Naive thymus-derived CD4-positive, alpha-beta T cell (primary cell): ENCODE results near the gene SYNE2. TPM values are rescaled to one million over a fixed set of nuclear protein-coding genes. Genes with fewer than 3 reads are reported as not detected.

Experiments used
- ATAC-seq: fragments of 150-1000 bp; cut with Tn5 transposase; 2 replicates; pipeline ENCODE4 v1.10.0; 2021; ENCODE audit warnings: mild to moderate bottlenecking, moderate library complexity
- CTCF ChIA-PET: fragments of 350-600 bp; sonication (Branson Sonifier 250); formaldehyde crosslinking; loops from one replicate; lab custom pipeline; 2021; ENCODE audit warnings: antibody characterized with exemption; lab: Charles Lee
- POLR2A ChIA-PET: fragments of 350-600 bp; sonication (Branson Sonifier 250); formaldehyde crosslinking; loops from one replicate; lab custom pipeline; 2021; ENCODE audit warnings: antibody characterized with exemption, inconsistent platforms; lab: Charles Lee
- DNase-seq, 9 donors: peaks; one replicate each; pipeline versions ENCODE4 v3.0.0 to v3.0.0-alpha.2; 2020 to 2022; ENCODE audit warnings: mixed read lengths in 1 of 9
- H3K27ac ChIP-seq: one replicate; pipeline ENCODE4 v1.7.0; 2013; ENCODE audit warnings: mild to moderate bottlenecking, low read depth, low read length, moderate library complexity
- H3K27me3 ChIP-seq, 2 donors: one replicate each; pipeline ENCODE4 v1.7.0; 2013; ENCODE audit warnings: low read length in 2 of 2, mild to moderate bottlenecking in 2 of 2, moderate library complexity in 2 of 2; ENCODE audit not compliant: control insufficient read depth in 2 of 2, insufficient read depth in 2 of 2
- H3K36me3 ChIP-seq, 3 experiments: 1 replicate in 2 of 3; 2 replicates in 1 of 3; pipeline ENCODE4 v1.7.0; 2013; ENCODE audit warnings: low read length in 3 of 3, mild to moderate bottlenecking in 3 of 3, moderate library complexity in 1 of 3; ENCODE audit not compliant: insufficient read depth in 3 of 3, control insufficient read depth in 2 of 3
- H3K4me1 ChIP-seq, 2 donors: one replicate each; pipeline ENCODE4 v1.7.0; 2013; ENCODE audit warnings: low read length in 2 of 2, mild to moderate bottlenecking in 2 of 2, moderate library complexity in 1 of 2; ENCODE audit not compliant: control insufficient read depth in 2 of 2, insufficient read depth in 2 of 2
- H3K4me3 ChIP-seq: 2 replicates; pipeline ENCODE4 v1.7.0; 2013; ENCODE audit warnings: mild to moderate bottlenecking, low read length
- H3K9me3 ChIP-seq, 3 experiments: 1 replicate in 2 of 3; 2 replicates in 1 of 3; pipeline ENCODE4 v1.7.0; 2013; ENCODE audit warnings: low read length in 3 of 3; ENCODE audit not compliant: control insufficient read depth in 2 of 3
- H3K27ac Mint-ChIP-seq, 9 donors: one replicate each; pipeline ENCODE4 v1.8.0; 2020 to 2022; ENCODE audit warnings: mixed read lengths in 9 of 9, mild to moderate bottlenecking in 8 of 9, moderate library complexity in 5 of 9, inconsistent platforms in 2 of 9
- H3K27me3 Mint-ChIP-seq, 5 donors: one replicate each; pipeline ENCODE4 v1.8.0; 2021 to 2022; ENCODE audit warnings: mixed read lengths in 5 of 5, mild to moderate bottlenecking in 1 of 5
- H3K36me3 Mint-ChIP-seq, 5 donors: one replicate each; pipeline ENCODE4 v1.8.0; 2020 to 2022; ENCODE audit warnings: mixed read lengths in 5 of 5, mild to moderate bottlenecking in 3 of 5, inconsistent platforms in 1 of 5
- H3K4me1 Mint-ChIP-seq, 7 donors: one replicate each; pipeline ENCODE4 v1.8.0; 2020 to 2022; ENCODE audit warnings: mixed read lengths in 7 of 7, mild to moderate bottlenecking in 3 of 7, inconsistent platforms in 1 of 7
- H3K4me3 Mint-ChIP-seq, 10 donors: one replicate each; pipeline ENCODE4 v1.8.0; 2020 to 2022; ENCODE audit warnings: mild to moderate bottlenecking in 10 of 10, mixed read lengths in 10 of 10, moderate library complexity in 6 of 10, inconsistent platforms in 2 of 10
- H3K9me3 Mint-ChIP-seq, 11 donors: one replicate each; pipeline ENCODE4 v1.8.0; 2020 to 2022; ENCODE audit warnings: mixed read lengths in 11 of 11, mild to moderate bottlenecking in 4 of 11, inconsistent platforms in 1 of 11, moderate library complexity in 1 of 11
- intact Hi-C, 2 donors: fragments of 100-400 bp; cut with micrococcal nuclease; formaldehyde crosslinking; loops; one replicate each; pipeline ENCODE4 v1.15.1; 2023
- polyA plus RNA-seq, 2 donors: library from polyadenylated mRNA; unstranded; fragments of 300-500 nt; fragmentation: Illumina TruSeq; gene quantifications; one replicate each; pipeline ENCODE4 v1.2.3, GENCODE V29; 2021
- total RNA-seq, 6 experiments: library from RNA in 5 of 6; stranded (reverse) in 5 of 6; gene quantifications; 1 replicate in 5 of 6; 2 replicates in 1 of 6; pipeline ENCODE4 v1.2.3 and lab custom pipeline; 2021 to 2026

Gene SYNE2
- total and polyA plus RNA-seq, 7 experiments from 2014 or later, result 22.4 to 170 (median 139) TPM

GRCh38 chr14:64191756-64192155 lies 339.0 kb downstream of the SYNE2 start:
- CTCF ChIA-PET, result no interaction called here
- H3K36me3 ChIP-seq, result peaks cover 0 to 39% (median 22%) of the 10 kb centered on the region in 3 experiments

GRCh38 chr14:64193821-64194220 lies 341.0 kb downstream of the SYNE2 start:
- no peaks in the 10 kb centered on the region for H3K27me3 Mint-ChIP-seq
- H3K9me3 ChIP-seq, result no peaks in the 10 kb centered on the region
- CTCF ChIA-PET, result no interaction called here
- H3K27ac Mint-ChIP-seq, result peak overlapping the region in 6 of 9 donors; percentile 36 to 80 (median 56)
- H3K36me3 Mint-ChIP-seq, result peaks cover 11 to 68% (median 35%) of the 10 kb centered on the region in 5 donors
- peaks cover 21 to 46% (median 39%) of the 10 kb centered on the region in 7 donors for H3K4me1 Mint-ChIP-seq
- peaks cover 0 to 24% (median 11%) of the 10 kb centered on the region in 3 experiments for H3K36me3 ChIP-seq
- intact Hi-C loops, result no loop called here
- DNase-seq (no peak), ATAC-seq (no peak)
- peaks cover 0 to 7% of the 10 kb centered on the region in 2 donors for H3K4me1 ChIP-seq
- H3K27me3 ChIP-seq, result no peaks in the 10 kb centered on the region
- H3K9me3 Mint-ChIP-seq, result no peaks in the 10 kb centered on the region
- H3K27ac ChIP-seq, result no peak overlapping the region
- H3K4me3 Mint-ChIP-seq, result no peak overlapping the region
- no peak overlapping the region for H3K4me3 ChIP-seq
- POLR2A ChIA-PET, result no interaction called here

More at GRCh38 chr14:64191756-64192155, 339.0 kb downstream of the SYNE2 start:
- H3K27ac Mint-ChIP-seq, result peak overlapping the region in 1 of 9 donors; percentile 22
- H3K27me3 ChIP-seq, result no peaks in the 10 kb centered on the region
- peaks cover 17 to 35% (median 32%) of the 10 kb centered on the region in 7 donors for H3K4me1 Mint-ChIP-seq
- intact Hi-C loops, result no loop called here
- ATAC-seq, result no peak
- no peak overlapping the region for H3K4me3 ChIP-seq
- no peaks in the 10 kb centered on the region for H3K9me3 Mint-ChIP-seq
- peaks cover 17 to 70% (median 46%) of the 10 kb centered on the region in 5 donors for H3K36me3 Mint-ChIP-seq
- no peak overlapping the region for H3K27ac ChIP-seq
- POLR2A ChIA-PET, result no interaction called here
- H3K4me1 ChIP-seq, result peaks cover 0 to 7% of the 10 kb centered on the region in 2 donors
- H3K4me3 Mint-ChIP-seq, result no peak overlapping the region
- H3K27me3 Mint-ChIP-seq, result no peaks in the 10 kb centered on the region
- no peak for DNase-seq
- H3K9me3 ChIP-seq, result no peaks in the 10 kb centered on the region

- peaks cover 0 to 7% of the 10 kb centered on the region in 2 donors for H3K4me1 ChIP-seq
- CTCF ChIA-PET, result no interaction called here
- no peaks in the 10 kb centered on the region for H3K27me3 ChIP-seq
- Mint-ChIP-seq H3K4me3 (peak overlapping the region in 2 of 10 donors; percentile 3 to 37), H3K9me3 (no peaks in the 10 kb centered on the region), H3K36me3 (peaks cover 11 to 69% (median 35%) of the 10 kb centered on the region in 5 donors), H3K27ac (peak overlapping the region in 8 of 9 donors; percentile 36 to 80 (median 64)), H3K27me3 (no peaks in the 10 kb centered on the region), H3K4me1 (peaks cover 22 to 46% (median 39%) of the 10 kb centered on the region in 7 donors)
- POLR2A ChIA-PET, result no interaction called here
- peaks cover 0 to 18% (median 11%) of the 10 kb centered on the region in 3 experiments for H3K36me3 ChIP-seq
- ATAC-seq, result no peak
- no peak overlapping the region for H3K27ac ChIP-seq
- intact Hi-C loops, result no loop called here
- no peaks in the 10 kb centered on the region for H3K9me3 ChIP-seq
- H3K4me3 ChIP-seq, result no peak overlapping the region
- DNase-seq, result no peak
These were observed 341.6 kb downstream of the SYNE2 start for GRCh38 chr14:64194404-64194803.

DNA sequence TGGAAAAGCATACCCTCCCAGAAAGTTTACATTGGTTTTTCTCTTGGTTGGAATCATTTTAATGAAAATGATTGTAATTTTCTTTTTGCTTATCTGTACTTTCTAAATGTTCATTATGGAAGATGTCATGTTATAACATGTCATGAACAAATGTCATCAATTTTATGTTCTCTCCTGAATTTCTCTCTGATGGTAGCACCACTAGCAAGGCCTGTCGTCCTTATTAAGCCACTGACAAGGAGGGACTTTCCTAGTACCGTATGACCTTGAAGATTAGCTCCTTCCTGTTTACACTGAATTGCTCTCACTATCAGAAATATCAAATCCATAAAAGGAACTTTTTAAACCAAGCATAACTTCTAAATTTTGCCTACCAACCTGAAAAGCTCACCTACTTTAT lies 342.4 kb downstream of the SYNE2 start:
- Mint-ChIP-seq H3K27ac (peak overlapping the region in 8 of 9 donors; percentile 46 to 86 (median 68)), H3K27me3 (no peaks in the 10 kb centered on the region), H3K4me3 (peak overlapping the region in 3 of 10 donors; percentile 3 to 34 (median 17)), H3K9me3 (no peaks in the 10 kb centered on the region), H3K36me3 (peaks cover 10 to 61% (median 29%) of the 10 kb centered on the region in 5 donors), H3K4me1 (peaks cover 22 to 46% (median 39%) of the 10 kb centered on the region in 7 donors)
- Histone ChIP-seq H3K36me3 (peaks cover 0 to 11% (median 11%) of the 10 kb centered on the region in 3 experiments), H3K27ac (no peak overlapping the region), H3K9me3 (no peaks in the 10 kb centered on the region), H3K4me3 (no peak overlapping the region), H3K27me3 (no peaks in the 10 kb centered on the region), H3K4me1 (peaks cover 0 to 7% of the 10 kb centered on the region in 2 donors)
- ChIA-PET CTCF (no interaction called here), POLR2A (interaction anchor here (0.7 kb wide), 1 partner anchor 275 kb away, joined by 3 read pairs; no protein-coding TSS in a partner anchor)
- ATAC-seq, result peak; percentile 76
- intact Hi-C loops, result no loop called here
- DNase-seq, result no peak

- ATAC-seq (no peak), DNase-seq (no peak)
- H3K4me1 Mint-ChIP-seq, result peaks cover 22 to 46% (median 39%) of the 10 kb centered on the region in 7 donors
- H3K36me3 ChIP-seq, result peaks cover 0 to 11% (median 6%) of the 10 kb centered on the region in 3 experiments
- peaks cover 3 to 57% (median 21%) of the 10 kb centered on the region in 5 donors for H3K36me3 Mint-ChIP-seq
- H3K4me1 ChIP-seq, result peaks cover 0 to 7% of the 10 kb centered on the region in 2 donors
- POLR2A ChIA-PET, result no interaction called here
- no peaks in the 10 kb centered on the region for H3K27me3 ChIP-seq
- H3K4me3 Mint-ChIP-seq, result peak overlapping the region in 3 of 10 donors; percentile 9 to 50 (median 26)
- no peak overlapping the region for H3K4me3 ChIP-seq
- no peaks in the 10 kb centered on the region for H3K27me3 Mint-ChIP-seq
- peak overlapping the region in 1 of 9 donors; percentile 67 for H3K27ac Mint-ChIP-seq
- CTCF ChIA-PET, result no interaction called here
- H3K27ac ChIP-seq, result no peak overlapping the region
- H3K9me3 Mint-ChIP-seq, result no peaks in the 10 kb centered on the region
- no peaks in the 10 kb centered on the region for H3K9me3 ChIP-seq
- intact Hi-C loops, result no loop called here
These were observed 343.3 kb downstream of the SYNE2 start for GRCh38 chr14:64196056-64196455.

GRCh38 chr14:64196814-64197411 lies 344.1 kb downstream of the SYNE2 start:
- no peak overlapping the region for H3K27ac ChIP-seq
- H3K4me1 Mint-ChIP-seq, result peaks cover 19 to 46% (median 39%) of the 10 kb centered on the region in 7 donors
- H3K9me3 ChIP-seq, result no peaks in the 10 kb centered on the region
- H3K36me3 Mint-ChIP-seq, result peaks cover 0 to 51% (median 13%) of the 10 kb centered on the region in 5 donors
- POLR2A ChIA-PET, result no interaction called here
- H3K4me3 Mint-ChIP-seq, result peak overlapping the region; percentile 24 to 73 (median 62)
- peak; percentile 60 for ATAC-seq
- no peak overlapping the region for H3K4me3 ChIP-seq
- H3K4me1 ChIP-seq, result peaks cover 0 to 7% of the 10 kb centered on the region in 2 donors
- peaks cover 0 to 6% (median 5%) of the 10 kb centered on the region in 3 experiments for H3K36me3 ChIP-seq
- no peaks in the 10 kb centered on the region for H3K9me3 Mint-ChIP-seq
- H3K27me3 Mint-ChIP-seq, result no peaks in the 10 kb centered on the region
- CTCF ChIA-PET, result no interaction called here
- peak overlapping the region in 8 of 9 donors; percentile 1 to 81 (median 44) for H3K27ac Mint-ChIP-seq
- H3K27me3 ChIP-seq, result no peaks in the 10 kb centered on the region
- peak in 2 of 9 donors; percentile 12 to 14 for DNase-seq
- intact Hi-C loops, result no loop called here
